Stimulated activated CD8-positive, alpha-beta memory T cell treated with anti-CD3 and anti-CD28 coated beads, Interleukin-7, amount 100 ng/mL, for 1 hour (primary cell): ENCODE results near the gene ACOT8.
A peak's percentile ranks its signal among the peaks of the same experiment; 100 is the strongest.
"Not testable (repeated sequence)": the region's sequence is repeated elsewhere in the genome, so short reads cannot be mapped to it uniquely, and the experiment has no call there.

Source experiments
- DNase-seq, 2 donors: peaks; one replicate each; pipeline ENCODE4 v3.0.0-alpha.2; 2020; ENCODE audit warnings: low read depth in 2 of 2

ACOT8 gene

DNA sequence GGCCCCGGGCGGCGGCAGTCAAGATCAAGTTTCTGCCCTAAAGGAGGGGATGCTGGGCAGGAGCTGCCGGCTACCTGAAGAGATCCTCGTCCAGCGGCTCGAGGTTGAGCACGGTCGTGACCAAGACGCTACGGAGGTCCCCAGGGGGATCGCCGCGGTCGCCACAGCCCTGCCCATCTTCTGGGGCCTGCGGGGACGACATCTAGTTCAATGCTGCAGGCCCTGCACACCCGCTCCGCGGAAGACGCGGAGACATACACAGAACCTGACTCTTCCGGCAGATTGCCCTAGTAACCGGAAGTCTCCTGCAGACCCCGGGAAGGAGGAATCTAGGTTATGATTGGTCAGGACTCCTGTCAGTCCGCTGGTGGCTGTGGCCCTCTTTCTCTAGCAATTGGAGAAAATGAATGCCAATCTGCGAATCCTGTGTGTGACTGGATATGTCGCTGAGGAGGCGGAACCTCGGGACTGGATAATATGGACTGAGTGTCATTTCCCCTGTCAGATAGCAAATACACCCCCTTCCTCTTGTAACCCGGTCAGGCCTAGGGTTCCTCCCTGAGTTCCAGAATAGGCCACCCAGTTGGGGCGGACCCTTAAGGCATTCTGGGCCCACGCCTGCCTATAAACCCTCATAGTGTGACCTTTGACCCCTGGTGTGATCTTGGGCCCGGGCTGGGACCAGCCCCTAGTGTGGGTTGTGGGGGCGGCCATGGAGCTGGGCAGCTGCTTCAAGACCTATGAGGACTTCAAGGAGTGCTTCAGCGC lies at the start of gene ACOT8, which contains the start of gene ZSWIM3:
ACOT8 (minus strand) TSS at position 279 of the 768 bp plus-strand sequence; CDS start at position 202, 77 bp downstream.
ZSWIM3 (plus strand) TSS at position 501 of the 768 bp plus-strand sequence; CDS start at position 713, 212 bp downstream.
- peak; percentile 74 to 79 for DNase-seq

- DNase-seq = no peak
Measured at GRCh38 chr20:45905505-45906079, 48.4 kb upstream of the ACOT8 start.

- DNase-seq = no peak
Measured at GRCh38 chr20:45904583-45905504, 47.7 kb upstream of the ACOT8 start.

DNA sequence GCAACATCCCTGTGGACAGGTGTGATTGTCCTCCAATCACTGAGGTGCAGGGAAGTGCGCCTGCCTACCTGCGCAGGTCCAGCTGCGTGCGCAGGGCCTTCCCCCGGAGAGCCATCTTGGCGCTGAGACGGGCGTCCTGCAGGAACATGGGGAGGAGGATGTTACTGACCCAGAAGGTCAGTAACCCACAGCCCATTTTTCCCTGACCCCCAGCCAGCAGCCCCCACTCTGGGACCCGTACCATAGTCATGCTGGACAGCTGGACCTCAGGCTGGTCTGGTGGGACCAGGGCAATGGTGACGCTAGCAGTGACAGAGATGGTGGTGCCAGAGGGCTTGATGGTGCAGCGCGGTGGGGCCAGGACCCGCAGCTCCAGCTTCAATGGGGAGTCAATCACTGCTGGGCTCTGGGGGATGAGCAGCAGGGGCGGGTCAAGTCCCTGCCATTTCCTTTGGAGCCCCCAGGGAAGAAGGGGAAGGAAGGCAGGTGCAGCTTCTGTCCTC lies 45.1 kb upstream of the ACOT8 start:
- no peak for DNase-seq

DNA sequence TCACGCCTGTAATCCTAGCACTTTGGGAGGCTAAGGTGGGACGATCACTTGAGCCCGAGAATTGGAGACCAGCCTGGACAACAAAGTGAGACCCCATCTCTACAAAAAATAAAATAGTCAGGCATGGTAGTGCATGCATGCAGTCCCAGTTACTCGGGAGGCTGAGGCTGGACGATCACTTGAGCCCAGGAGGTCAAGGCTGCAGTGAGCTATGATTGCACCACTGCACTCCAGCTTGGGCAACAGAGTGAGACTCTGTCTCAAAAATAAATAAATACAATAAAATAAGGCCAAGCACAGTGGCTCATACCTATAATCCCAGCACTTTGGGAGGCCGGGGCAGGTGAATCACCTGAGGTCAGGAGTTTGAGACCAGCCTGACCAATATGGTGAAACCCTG lies 44.1 kb upstream of the ACOT8 start:
- not testable (repeated sequence) for DNase-seq

DNA sequence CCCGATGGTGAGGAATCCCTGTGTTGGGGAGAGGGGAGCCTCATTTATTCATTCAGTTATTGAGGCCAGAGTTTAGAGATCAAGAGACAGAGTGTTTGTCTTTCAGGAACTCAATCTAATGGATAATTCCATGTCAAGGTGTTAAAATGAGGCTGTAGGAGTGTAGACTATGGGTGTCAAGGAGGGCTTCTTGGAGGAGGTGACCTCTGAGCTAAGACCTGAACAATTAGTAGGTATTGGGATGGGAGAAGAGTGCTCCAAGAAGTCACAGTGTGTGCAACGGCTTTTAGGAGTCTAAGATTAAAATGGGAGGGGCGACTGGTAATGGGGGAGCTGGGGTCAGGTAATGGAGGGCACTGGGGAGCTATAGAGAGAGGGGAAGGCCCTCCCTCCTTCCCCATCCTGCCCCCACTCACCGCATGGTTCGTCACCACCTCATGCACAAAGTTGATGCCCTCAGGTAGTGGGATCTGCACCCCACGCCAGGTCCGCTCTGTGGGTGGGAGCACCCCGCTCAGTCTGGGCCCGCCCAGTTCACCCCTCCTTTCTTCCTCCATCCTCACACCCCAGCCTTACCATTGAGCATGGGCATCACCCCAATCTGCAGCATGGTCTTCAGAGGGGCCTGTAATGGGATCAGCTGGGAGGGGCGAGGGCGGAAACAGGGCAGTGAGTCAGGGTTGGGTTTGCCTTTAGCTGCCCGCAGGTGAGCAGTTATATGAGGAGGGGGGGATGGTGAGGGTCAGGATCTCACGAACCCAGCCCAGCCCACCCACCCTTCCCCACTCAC lies 42.0 kb upstream of the ACOT8 start:
- DNase-seq = no peak

- DNase-seq = no peak
Measured at GRCh38 chr20:45898285-45898684, 41.1 kb upstream of the ACOT8 start.

GRCh38 chr20:45897692-45898091 lies 40.5 kb upstream of the ACOT8 start:
- DNase-seq = no peak

DNA sequence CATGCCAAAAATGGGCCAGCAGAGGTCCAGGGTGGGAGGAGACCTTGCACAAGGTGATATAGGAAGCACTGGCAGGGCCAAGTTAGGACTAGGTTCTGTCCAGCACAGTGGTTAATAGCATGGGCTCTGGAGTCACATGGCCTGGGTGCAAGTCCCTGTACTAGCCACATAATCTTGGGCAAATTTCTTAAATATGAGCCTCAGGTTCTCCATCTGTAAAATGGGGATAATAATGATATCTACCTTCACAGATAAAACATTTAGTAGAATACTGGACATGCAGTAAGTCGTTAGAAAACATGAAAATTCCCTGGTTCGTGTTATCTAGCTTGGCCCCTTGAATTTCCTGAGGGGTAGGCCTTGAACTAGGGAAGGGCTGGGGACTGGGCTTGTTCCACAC lies 40.1 kb upstream of the ACOT8 start:
- no peak for DNase-seq

GRCh38 chr20:45896641-45897161 lies 39.5 kb upstream of the ACOT8 start:
- no peak for DNase-seq

- no peak for DNase-seq
Measured at GRCh38 chr20:45894797-45895196, 37.6 kb upstream of the ACOT8 start.

- no peak for DNase-seq
Measured at GRCh38 chr20:45893831-45894230, 36.6 kb upstream of the ACOT8 start.

DNA sequence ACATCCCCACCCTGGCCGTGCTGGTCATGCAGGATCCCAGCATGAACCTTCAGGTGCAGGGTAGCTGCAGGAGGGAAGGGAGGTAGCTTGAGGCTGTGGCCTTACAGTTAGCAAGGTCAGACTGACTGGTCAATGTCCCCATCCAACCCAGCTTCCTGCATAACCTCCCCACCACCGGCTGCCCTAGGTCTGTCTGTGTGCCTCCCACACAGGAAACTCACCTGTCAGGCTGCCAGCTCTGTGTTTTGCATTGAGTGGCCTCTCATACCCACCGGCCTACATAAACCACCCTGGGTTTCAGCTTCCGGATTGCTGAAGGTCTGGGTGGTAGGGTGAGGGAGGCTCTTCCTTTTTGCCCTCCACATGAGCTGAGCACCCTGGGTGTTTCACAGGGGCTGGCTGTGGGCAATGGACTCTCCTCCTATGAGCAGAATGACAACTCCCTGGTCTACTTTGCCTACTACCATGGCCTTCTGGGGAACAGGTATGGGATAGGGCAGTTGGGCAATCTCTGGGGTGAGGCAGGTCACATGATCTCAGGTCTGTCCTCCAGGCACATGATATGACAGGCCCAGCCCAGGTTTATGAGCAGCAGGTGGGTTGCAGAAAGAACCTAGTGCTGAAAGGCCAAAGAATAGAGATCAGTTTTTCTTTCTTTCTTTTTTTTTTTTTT lies 35.8 kb upstream of the ACOT8 start:
- DNase-seq = no peak

DNA sequence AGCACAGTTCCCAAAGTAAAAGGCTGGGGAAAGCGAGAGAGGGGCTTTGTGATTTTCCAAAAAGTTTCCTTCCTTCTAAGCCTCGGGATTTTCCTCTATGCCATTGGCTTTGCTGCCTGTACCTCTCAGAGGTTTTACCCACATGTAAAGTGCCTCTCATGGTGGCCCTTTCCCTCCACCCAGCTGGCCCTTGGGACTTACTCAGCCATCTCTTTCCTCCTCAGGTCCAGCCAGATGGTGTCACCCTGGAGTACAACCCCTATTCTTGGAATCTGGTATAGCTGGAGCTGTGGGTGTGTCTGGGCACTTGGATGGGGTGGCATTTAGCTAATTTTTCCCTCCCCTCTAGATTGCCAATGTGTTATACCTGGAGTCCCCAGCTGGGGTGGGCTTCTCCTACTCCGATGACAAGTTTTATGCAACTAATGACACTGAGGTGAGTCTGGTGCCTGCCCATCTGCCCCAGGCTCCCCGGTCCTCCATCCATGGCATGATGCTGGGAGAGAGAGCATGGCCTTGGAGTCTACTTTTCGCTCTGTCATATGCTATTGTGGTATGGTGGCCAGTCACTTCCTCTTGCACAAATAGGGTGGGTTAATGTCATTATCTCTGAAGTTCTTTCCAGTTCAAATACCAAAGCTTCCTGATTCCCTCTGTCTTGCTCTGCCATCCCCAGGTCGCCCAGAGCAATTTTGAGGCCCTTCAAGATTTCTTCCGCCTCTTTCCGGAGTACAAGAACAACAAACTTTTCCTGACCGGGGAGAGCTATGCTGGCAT lies 35.0 kb upstream of the ACOT8 start:
- no peak for DNase-seq

- DNase-seq = peak; percentile 62 to 70
Measured at GRCh38 chr20:45890985-45891983, 34.1 kb upstream of the ACOT8 start, which contains the start of the genes CTSA and NEURL2. Gene CTSA (plus strand): TSS chr20:45891335. CDS start chr20:45891569, 234 bp downstream. Gene NEURL2 (minus strand): TSS chr20:45891208. CDS start chr20:45890991, 217 bp downstream.

GRCh38 chr20:45890077-45890984 lies 33.1 kb upstream of the ACOT8 start:
- no peak for DNase-seq

DNA sequence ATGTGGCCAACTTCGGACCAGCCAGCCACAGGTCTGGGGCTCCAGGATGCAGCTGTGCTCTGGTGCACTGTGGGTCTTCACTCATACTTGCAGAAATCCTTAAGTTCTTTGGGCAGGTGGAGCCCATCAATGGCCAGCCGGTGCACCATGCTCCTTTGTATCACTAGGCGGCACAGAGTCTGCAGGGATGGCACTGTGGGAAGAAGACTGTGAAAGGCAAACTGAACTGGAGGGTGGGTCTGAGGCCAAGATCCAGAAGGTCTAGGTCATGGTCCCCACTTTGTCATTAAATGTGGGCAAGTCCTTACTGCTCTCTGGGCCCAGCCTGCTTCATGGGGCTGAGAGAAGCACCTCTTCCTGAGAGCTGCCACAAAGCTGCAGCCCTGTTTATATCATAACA lies 31.5 kb upstream of the ACOT8 start:
- DNase-seq = no peak
